ENCODE results near the gene TIPARP.

TIPARP gene

GRCh38 chr3:156646958-156647357 is 27.4 kb upstream of the TIPARP start:
- no peak for TF ChIP-seq TCF7L2 (IDR thresholded peaks at IDR 0.05; ENCODE audit: borderline replicate concordance, low read depth, low read length)
- TF ChIP-seq ZNF2 (tag by site-specific recombination; IDR thresholded peaks at IDR 0.05): no peak
- no peak for TF ChIP-seq ZNF433 (tag by site-specific recombination; IDR thresholded peaks at IDR 0.05; ENCODE audit: low read depth)
- no peak for TF ChIP-seq REST (tag by site-specific recombination; IDR thresholded peaks at IDR 0.05)
- TF ChIP-seq ZNF571 (tag by site-specific recombination; IDR thresholded peaks at IDR 0.05): no peak
- TF ChIP-seq SCRT1 (tag by site-specific recombination; IDR thresholded peaks at IDR 0.05; ENCODE audit: borderline replicate concordance): no peak
- TF ChIP-seq ZBTB8A (tag by site-specific recombination; IDR thresholded peaks at IDR 0.05): no peak
- no peak for TF ChIP-seq EGR2 (tag by site-specific recombination; IDR thresholded peaks at IDR 0.05; ENCODE audit: low read depth)
- no peak for TF ChIP-seq ZNF544 (tag by site-specific recombination; IDR thresholded peaks at IDR 0.05)
- TF ChIP-seq ZSCAN16 (tag by site-specific recombination; IDR thresholded peaks at IDR 0.05): no peak
- H3K36me3 ChIP-seq (ENCODE audit: control insufficient read depth in 2 of 2, insufficient read depth in 1 of 2, low read length in 2 of 2): no peaks in the 10 kb centered on the region
- H3K4me1 ChIP-seq (ENCODE audit: control insufficient read depth, insufficient read depth, low read length): no peaks in the 10 kb centered on the region
- no peak overlapping the region for H3K27ac ChIP-seq (ENCODE audit: extremely low read depth, low read depth, low read length)
- H3K4me3 ChIP-seq (ENCODE audit: low read depth, low read length): no peak overlapping the region
- ChIA-PET POLR2A (no interaction called here), CTCF (no interaction called here)
- no peaks in the 10 kb centered on the region for H3K9me3 ChIP-seq (ENCODE audit: control insufficient read depth, insufficient read depth, low read depth, low read length)

GRCh38 chr3:156648086-156648485 is 26.3 kb upstream of the TIPARP start:
- no peak overlapping the region for H3K27ac ChIP-seq (ENCODE audit: extremely low read depth, low read depth, low read length)
- ChIA-PET POLR2A (no interaction called here), CTCF (interaction anchor here (0.6 kb wide), 1 partner anchor 495 kb away, joined by 4 read pairs; no protein-coding TSS in a partner anchor)
- no peaks in the 10 kb centered on the region for H3K36me3 ChIP-seq (ENCODE audit: control insufficient read depth in 2 of 2, insufficient read depth in 1 of 2, low read length in 2 of 2)
- H3K4me1 ChIP-seq (ENCODE audit: control insufficient read depth, insufficient read depth, low read length): no peaks in the 10 kb centered on the region
- no peak overlapping the region for H3K4me3 ChIP-seq (ENCODE audit: low read depth, low read length)
- no peaks in the 10 kb centered on the region for H3K9me3 ChIP-seq (ENCODE audit: control insufficient read depth, insufficient read depth, low read depth, low read length)
- TF ChIP-seq ZBTB48 (tag by site-specific recombination; IDR thresholded peaks at IDR 0.05) (no peak), ZNF416 (tag by site-specific recombination; IDR thresholded peaks at IDR 0.05) (no peak), ZNF843 (tag by site-specific recombination; IDR thresholded peaks at IDR 0.05) (no peak), ZNF623 (tag by site-specific recombination; IDR thresholded peaks at IDR 0.05) (no peak), YY2 (tag by site-specific recombination; IDR thresholded peaks at IDR 0.05) (no peak), RBAK (tag by site-specific recombination; IDR thresholded peaks at IDR 0.05) (no peak), TRIM28 (IDR thresholded peaks at IDR 0.05; ENCODE audit: borderline replicate concordance, low read length) (no peak), OVOL3 (tag by site-specific recombination; IDR thresholded peaks at IDR 0.05) (no peak), ZNF133 (tag by site-specific recombination; IDR thresholded peaks at IDR 0.05) (no peak), ZNF596 (tag by site-specific recombination; IDR thresholded peaks at IDR 0.05) (no peak), ZNF354C (tag by site-specific recombination; IDR thresholded peaks at IDR 0.05; ENCODE audit: borderline replicate concordance, low read depth) (no peak), ZNF544 (tag by site-specific recombination; IDR thresholded peaks at IDR 0.05) (no peak), ZNF138 (tag by site-specific recombination; IDR thresholded peaks at IDR 0.05; ENCODE audit: borderline replicate concordance) (no peak)

- ChIA-PET CTCF (no interaction called here), POLR2A (no interaction called here)
- H3K36me3 ChIP-seq (ENCODE audit: control insufficient read depth in 2 of 2, insufficient read depth in 1 of 2, low read length in 2 of 2): no peaks in the 10 kb centered on the region
- no peaks in the 10 kb centered on the region for H3K4me1 ChIP-seq (ENCODE audit: control insufficient read depth, insufficient read depth, low read length)
- H3K9me3 ChIP-seq (ENCODE audit: control insufficient read depth, insufficient read depth, low read depth, low read length): no peaks in the 10 kb centered on the region
- no peak overlapping the region for H3K27ac ChIP-seq (ENCODE audit: extremely low read depth, low read depth, low read length)
- H3K4me3 ChIP-seq (ENCODE audit: low read depth, low read length): no peak overlapping the region
- no peak for TF ChIP-seq ZNF280C (tag by site-specific recombination; IDR thresholded peaks at IDR 0.05)
- no peak for TF ChIP-seq ZNF621 (tag by site-specific recombination; IDR thresholded peaks at IDR 0.05)
- no peak for TF ChIP-seq ZNF629 (tag by site-specific recombination; IDR thresholded peaks at IDR 0.05)
- no peak for TF ChIP-seq KLF16 (tag by site-specific recombination; IDR thresholded peaks at IDR 0.05)
- TF ChIP-seq KLF9 (tag by site-specific recombination; IDR thresholded peaks at IDR 0.05; ENCODE audit: low read depth): no peak
- no peak for TF ChIP-seq KLF17 (tag by site-specific recombination; IDR thresholded peaks at IDR 0.05)
Observed at GRCh38 chr3:156649681-156650080, 24.7 kb upstream of the TIPARP start.

Data from HEK293 (cell line).